EL (cell line): ENCODE results near the gene LPP.
"Not testable (repeated sequence)": the region's sequence is repeated elsewhere in the genome, so short reads cannot be mapped to it uniquely, and the experiment has no call there.

ENCODE experiments used
- DNase-seq: peaks from one replicate; pipeline ENCODE4 v3.0.0-alpha.2; 2016

LPP gene, protein sequence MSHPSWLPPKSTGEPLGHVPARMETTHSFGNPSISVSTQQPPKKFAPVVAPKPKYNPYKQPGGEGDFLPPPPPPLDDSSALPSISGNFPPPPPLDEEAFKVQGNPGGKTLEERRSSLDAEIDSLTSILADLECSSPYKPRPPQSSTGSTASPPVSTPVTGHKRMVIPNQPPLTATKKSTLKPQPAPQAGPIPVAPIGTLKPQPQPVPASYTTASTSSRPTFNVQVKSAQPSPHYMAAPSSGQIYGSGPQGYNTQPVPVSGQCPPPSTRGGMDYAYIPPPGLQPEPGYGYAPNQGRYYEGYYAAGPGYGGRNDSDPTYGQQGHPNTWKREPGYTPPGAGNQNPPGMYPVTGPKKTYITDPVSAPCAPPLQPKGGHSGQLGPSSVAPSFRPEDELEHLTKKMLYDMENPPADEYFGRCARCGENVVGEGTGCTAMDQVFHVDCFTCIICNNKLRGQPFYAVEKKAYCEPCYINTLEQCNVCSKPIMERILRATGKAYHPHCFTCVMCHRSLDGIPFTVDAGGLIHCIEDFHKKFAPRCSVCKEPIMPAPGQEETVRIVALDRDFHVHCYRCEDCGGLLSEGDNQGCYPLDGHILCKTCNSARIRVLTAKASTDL

GRCh38 chr3:188154014-188154808 lies at the start of gene LPP:
LPP (plus strand) TSS chr3:188154157; CDS start chr3:188406121, 251,964 bp downstream.
- DNase-seq, result peak; percentile 92

DNA sequence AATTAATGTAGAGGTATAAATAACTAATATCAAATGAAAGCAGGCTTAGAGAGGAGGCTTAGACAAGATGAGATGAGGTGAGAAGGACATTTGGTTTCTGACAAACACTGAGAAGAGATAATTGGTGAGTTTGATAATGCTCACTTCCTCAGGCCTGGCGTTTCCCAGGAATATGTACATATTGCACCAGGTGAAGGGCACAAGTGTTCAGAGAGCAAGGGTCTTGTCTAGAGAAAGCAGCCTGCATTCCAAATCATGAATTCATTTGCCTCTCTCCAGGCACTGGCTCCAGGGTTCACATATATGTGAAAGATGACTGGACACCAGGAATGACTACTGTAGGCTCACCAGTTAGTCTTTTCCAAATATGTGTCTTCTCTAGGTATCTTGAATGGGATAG lies 48.0 kb upstream of the LPP start:
- no peak for DNase-seq

GRCh38 chr3:188106454-188106853 lies 47.5 kb upstream of the LPP start:
- no peak for DNase-seq

DNA sequence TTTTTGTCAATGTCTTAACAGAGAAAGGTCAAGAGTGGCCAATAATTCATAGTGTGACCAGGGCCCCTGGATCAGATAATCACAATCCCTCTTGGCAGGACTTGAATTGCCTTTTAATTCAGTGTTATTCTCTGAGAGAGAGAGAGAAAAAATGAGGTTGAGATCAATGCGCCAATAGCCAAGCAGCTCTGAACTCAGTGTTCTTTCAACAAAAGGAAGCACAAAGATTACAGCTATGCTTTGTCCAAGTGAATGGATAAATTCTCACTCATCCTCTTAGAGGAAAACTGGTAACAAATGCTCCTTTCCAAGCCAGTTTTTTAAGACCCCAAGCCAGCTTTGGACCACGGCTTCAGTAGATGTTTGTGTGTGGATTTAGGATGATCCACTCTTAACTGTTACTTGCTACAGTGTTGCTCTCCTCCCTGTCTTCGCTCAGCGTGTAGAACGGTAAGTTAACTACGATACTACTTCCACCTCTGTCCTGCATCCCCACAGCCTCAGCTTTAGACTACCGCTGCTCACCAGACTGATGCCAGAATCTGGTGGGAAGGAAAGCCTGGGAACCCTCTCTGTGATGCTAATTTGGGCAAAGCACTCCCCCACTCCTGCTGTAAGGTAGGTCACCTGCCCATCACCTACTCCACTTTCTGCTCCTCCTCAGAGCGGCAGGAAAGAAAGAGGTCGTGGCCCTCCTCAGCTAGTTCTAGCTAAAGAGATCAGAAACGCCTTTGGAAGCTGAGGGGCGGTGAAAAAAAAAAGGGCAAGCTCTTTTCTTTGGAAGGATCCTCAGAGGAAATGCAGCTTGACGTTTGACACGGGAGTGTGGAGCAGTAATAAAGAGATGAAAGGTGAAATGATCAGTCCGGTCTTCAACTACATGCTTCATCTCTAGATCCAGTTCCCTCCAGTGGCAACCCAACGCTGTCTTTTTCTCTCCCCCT lies 46.8 kb upstream of the LPP start:
- no peak for DNase-seq

GRCh38 chr3:188108703-188109412 lies 45.1 kb upstream of the LPP start:
- DNase-seq, result no peak

GRCh38 chr3:188111002-188111584 lies 42.9 kb upstream of the LPP start:
- no peak for DNase-seq

DNA sequence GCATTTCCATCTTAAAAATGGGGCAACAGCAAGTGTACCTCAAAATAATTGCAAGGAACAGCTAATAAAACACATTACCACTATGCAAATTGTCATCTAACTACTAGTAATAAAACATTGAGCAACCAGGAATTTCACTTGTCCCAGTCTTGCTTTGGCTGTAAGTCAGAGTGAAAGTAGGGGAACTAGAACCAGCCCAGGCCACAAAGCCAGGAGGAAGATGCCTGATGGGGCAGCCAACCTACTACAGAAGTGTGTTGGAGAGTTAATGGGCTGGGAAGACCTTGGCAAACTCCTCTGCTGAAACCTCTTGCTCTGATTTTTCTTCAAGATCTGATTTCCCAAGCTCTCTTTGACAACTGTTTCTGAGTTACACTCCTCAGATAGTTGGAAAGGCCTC lies 40.2 kb upstream of the LPP start:
- no peak for DNase-seq

DNA sequence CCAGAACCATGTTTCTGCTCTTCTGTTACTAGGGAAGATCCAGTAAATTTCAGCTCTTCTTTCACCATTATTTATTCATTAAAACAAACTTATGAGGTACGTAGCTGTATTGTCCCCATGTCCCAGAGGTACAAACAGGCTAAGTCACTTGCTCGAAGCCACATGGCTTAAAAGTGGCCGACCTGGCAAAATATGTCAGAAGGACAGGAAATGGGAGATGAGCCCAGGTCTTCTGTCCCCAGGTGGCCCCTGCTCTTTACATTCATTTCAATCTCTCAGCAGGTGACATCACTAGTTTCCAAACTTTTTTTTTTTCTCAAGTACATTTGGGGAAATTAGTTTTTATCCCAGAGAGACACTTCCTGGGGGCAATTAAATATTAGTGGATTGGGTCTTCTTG lies 34.1 kb upstream of the LPP start:
- DNase-seq, result no peak

DNA sequence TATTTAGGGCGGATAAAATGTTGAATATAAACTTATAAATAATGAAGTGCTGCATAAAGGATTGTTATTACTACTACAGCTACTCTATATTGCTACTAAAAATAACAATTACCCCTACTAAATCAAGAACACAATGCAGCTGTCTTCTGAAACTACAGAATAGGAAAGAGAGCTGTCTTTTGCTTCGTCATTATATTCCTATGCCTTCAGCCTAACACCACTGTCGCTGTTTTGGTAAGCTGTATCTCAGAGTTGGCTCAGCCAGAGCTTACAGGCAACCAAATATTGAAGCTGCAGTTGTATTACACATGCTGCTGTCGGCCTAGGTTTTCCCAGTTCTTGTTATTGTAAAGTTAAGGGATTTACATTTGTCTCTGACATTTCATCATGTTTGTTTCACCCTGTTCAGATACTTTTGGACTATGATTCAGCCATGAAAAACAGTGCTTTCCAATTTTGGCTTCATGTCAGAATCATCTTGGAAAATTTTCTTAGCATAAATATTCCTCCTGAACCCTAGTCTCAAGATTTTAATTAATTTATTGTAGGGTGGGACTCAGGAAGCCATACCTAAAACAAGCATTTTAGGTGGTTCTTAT lies 31.3 kb upstream of the LPP start:
- no peak for DNase-seq

DNA sequence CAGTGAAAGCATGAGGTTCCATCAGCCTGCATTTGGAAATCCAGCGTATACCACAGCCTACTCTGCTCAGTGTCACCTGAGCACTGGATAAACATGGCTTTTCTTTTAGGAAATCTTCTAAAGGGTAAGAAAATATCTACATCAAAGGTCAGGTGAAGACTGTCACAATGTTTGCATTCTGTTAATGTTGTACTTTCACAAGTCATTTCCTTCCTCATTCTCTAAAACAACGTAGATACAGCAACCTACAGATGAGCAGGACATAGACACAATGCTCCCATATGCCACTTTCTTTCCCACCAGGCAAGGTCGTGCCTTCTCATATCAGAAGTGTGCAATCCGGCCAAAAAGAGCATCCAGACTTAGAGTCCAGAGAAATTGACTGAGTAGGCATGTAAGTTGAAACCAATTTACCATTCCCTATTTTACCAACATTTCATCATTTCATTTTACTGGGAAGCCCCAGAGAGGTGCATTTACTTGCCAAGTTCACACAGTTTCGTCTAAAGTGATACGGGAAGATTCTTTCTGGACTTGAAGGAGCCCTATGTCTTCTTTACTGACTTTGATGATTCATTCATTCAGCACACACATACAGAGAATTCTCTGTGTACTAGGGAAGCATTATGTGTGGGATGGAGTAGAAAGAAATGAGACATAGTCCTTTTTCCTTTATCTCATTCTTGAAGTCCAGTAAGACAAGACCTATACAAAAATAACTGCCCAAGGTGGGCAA lies 30.6 kb upstream of the LPP start:
- no peak for DNase-seq

GRCh38 chr3:188124184-188124583 lies 29.8 kb upstream of the LPP start:
- no peak for DNase-seq

GRCh38 chr3:188125076-188125475 lies 28.9 kb upstream of the LPP start:
- DNase-seq, result no peak

DNA sequence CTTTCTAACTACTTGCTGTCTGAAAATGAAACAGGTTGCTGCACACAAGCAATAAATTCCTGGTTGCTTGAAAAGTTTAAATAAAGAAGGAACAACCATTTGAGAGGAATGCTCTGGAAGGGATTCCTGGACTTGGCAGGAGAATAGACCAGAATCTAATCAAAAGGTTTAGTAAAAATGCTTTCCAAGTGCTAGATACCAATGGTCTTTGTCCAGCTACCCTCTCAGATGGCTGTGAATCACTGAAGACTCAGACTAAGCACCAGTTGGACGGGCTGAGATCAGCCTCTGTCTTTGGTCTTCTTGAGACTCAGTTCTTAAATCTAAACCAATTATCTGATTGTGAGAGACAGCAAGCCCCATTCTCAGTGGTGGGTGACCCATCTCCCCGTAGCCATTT lies 27.7 kb upstream of the LPP start:
- DNase-seq, result no peak

GRCh38 chr3:188126934-188127333 lies 27.0 kb upstream of the LPP start:
- no peak for DNase-seq

- DNase-seq, result no peak
Observed at GRCh38 chr3:188128905-188129304, 25.1 kb upstream of the LPP start.

DNA sequence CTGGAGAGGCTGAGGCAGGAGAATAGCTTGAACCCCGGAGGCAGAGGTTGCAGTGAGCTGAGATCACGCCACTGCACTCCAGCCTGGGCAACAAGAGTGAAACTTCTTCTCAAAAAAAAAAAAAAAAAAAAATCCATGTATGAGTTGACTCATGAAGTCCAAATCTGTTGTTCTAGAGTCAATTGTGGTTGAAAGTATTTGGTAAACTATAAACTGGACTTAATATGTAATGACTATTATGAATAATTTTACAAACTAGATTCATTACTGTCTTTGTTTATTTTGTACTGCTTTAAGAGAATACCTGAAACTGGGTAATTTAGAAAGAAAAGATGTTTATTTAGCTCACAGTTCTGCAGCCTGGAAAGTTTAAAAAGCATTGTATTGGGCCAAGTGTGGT lies 22.9 kb upstream of the LPP start:
- DNase-seq, result not testable (repeated sequence)

GRCh38 chr3:188133219-188133618 lies 20.7 kb upstream of the LPP start:
- DNase-seq, result peak; percentile 42

DNA sequence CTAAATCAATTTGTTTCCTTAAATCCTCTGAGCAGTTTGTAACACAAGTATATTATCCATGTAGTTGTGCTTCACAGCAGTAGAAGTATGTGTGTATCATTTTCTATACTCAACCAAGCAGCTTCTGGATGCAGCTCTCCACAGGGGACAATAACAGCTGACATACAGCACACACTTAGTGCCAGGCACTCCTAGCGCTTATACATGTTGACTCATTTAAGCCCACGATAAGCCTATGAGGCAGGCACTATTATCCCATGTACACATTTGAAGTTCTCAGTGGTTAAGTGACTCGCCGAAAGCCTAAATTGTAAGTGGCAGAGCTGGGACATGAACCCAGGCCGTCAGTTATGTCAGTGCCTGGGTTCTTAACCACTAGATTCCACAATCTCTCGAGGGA lies 20.3 kb upstream of the LPP start:
- peak; percentile 10 for DNase-seq

DNA sequence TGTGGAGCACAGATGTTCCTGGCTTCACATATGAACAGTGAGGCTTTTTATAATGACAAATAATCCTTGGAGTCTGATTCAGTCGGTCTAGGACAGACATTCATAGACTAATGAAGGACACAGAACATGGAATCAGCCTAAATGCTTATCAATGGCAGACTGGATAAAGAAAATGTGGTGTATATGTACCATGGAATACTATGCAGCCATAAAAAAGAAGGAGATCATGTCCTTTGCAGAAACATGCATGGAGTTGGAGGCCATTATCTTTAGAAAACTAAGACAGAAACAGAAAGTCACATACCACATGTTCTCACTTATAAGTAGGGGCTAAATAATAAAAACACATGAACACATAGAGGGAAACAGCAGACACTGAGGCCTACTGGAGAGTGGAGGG lies 19.9 kb upstream of the LPP start:
- no peak for DNase-seq

DNA sequence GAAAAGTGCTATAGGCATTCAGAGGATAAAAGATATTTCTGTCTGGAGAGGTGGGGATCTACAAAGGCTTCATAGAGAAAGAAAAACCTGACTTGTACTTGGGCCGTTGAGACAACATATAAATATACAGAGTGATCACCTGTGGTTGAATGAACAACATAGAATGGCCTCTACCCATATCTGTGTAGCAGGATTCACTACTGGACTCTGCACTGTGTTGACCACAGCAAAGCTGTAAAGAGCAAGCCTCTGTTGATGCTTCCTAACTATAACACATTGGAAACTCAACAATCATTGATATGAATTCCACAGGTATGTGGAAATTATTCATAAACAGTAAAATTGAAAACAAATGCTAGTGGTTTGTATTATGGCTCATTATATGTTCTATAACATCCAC lies 19.1 kb upstream of the LPP start:
- DNase-seq, result no peak
